GM12873 (cell line): ENCODE measurements around the gene NIT2.

Experiments
- TF ChIP-seq, protein P1 (sequence below): IDR thresholded peaks from 2 replicates; pipeline ENCODE4 v1.5.1; 2012; ENCODE audit warnings: low read depth, mild to moderate bottlenecking, moderate library complexity, low read length, control low read depth; ENCODE audit not compliant: insufficient read depth; ENCODE audit errors: missing control alignments

NIT2 gene, protein sequence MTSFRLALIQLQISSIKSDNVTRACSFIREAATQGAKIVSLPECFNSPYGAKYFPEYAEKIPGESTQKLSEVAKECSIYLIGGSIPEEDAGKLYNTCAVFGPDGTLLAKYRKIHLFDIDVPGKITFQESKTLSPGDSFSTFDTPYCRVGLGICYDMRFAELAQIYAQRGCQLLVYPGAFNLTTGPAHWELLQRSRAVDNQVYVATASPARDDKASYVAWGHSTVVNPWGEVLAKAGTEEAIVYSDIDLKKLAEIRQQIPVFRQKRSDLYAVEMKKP

DNA sequence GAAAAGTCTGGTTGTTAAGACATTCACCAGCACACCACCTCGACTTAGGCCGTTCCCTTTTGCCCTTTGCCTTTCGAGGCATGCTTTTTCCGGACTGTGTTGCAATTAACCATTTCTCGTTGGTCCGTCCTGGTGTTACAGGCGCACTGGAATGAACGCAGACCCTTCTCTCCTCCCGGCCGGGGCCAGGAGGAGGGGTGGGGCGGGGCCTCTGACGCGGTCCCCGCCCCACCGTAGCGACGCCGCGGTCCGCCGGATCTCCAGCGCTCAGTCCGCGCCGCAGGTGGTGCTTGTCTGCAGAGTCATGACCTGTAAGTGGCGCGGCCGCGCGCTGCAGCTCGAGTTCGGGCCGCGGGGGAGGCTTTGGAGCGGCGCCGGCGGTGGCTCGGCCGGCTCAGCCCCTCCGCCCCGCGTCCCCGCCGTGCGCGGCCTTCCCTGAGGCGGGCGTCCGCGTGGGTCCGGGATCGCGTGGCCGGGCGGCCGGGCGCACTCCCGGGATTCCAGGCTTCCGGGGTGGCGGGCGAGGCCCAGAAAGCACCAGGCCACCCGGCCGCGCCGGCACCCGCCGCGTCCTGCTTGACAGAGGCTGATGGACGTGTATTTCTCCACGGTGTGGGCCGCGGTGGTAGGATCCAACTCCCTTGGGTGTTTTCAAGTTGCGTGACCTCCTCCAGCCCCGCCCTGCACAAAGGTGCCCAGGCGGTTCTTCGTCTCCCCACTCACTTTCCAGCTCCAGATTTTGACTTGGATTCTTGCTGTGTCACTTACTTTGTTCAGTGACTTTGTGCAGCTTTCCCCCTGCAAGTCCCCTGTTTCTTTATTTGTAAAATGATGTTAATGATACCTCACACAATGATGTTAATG is at the start of gene NIT2:
Gene NIT2 (plus strand): TSS at position 270 of the 864 bp plus-strand sequence. CDS start 35 bp downstream, at position 305.
- TF ChIP-seq, protein P1, sequence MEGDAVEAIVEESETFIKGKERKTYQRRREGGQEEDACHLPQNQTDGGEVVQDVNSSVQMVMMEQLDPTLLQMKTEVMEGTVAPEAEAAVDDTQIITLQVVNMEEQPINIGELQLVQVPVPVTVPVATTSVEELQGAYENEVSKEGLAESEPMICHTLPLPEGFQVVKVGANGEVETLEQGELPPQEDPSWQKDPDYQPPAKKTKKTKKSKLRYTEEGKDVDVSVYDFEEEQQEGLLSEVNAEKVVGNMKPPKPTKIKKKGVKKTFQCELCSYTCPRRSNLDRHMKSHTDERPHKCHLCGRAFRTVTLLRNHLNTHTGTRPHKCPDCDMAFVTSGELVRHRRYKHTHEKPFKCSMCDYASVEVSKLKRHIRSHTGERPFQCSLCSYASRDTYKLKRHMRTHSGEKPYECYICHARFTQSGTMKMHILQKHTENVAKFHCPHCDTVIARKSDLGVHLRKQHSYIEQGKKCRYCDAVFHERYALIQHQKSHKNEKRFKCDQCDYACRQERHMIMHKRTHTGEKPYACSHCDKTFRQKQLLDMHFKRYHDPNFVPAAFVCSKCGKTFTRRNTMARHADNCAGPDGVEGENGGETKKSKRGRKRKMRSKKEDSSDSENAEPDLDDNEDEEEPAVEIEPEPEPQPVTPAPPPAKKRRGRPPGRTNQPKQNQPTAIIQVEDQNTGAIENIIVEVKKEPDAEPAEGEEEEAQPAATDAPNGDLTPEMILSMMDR, result no peak

DNA sequence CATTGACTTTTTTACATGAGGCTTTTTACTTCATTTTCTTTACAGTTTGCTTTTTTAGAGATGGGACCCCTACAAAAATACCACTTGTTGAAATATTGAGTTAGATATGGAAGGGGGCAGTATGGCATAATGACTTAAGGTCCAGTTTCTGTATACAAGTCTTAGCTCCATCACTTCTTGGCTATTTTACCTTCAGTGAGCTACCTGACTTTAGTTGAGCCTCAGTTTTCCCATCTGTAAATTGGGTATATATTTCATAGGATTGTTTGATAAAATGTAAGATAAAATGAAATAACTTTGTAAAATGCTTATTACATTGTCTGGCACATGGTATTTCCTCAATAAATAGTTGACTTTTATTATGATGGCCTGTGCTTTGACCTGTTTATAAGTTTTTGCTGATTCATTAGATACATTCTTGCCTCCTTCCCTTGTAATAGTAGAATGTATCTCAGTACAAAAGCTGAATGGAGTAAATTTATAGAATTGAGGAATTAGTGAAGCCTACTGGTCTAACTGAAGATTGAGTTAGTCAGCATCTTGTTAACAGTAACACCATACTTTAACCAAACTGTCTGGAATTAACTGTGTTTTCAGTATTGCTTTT is 46.2 kb upstream of the NIT2 start:
- TF ChIP-seq, protein P1, result no peak

DNA sequence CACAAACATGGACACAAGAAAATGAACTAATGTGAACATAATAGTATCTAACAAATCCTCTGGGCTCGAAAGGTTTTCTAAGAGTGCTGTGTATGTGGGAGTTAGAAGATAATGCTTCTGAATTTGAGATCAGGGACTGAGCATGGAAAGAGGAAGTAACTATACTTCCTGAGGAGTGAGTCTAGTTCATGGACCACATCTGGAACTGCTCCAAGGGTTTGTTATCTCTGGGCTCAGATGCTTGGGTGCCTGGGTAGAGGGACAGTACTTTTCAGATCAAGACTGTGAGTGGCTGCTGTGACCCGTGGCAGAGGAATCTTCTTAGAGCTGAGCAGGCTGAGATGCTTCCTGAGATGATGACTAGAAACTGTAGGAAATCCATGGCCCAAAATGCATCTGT is 45.2 kb upstream of the NIT2 start:
- TF ChIP-seq, protein P1, result no peak

DNA sequence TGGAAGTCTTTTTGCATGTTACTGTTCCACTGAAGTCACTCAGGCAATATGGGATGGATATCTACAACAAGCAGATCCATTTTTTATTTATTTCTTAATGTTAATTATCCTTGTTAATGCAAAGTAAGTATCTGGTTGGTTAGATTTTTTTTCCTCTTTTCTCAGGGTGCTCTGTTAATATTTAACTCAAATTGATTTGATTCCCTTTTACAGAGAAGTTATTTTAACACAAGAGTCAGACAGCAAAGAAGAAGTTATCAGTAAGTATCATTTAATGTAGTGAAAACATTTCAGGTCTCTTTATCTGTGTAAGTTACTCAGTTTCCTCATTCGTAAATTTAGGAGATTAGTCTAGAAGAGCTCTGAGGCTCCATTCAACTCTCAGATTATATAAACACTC is 39.5 kb upstream of the NIT2 start:
- TF ChIP-seq, protein P1, result no peak

DNA sequence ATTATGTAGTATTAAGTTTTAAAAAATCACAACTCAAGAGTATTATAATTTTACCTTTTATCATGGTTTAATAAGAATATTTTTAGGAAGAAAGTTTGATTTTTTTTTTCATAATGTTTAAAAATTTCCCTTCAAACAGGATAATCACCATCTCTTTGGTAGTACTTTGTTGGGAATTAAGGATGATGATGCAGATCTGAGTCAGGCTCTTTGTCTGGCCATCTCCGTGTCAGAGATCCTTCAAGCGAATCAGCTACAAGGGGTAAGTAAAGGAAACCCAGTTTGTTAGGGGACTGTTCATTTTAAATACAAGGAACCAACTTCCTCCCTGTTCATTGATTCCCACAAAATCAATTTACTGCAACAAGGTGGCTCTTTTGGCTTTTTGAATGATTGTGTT is 36.8 kb upstream of the NIT2 start:
- TF ChIP-seq, protein P1, result no peak

DNA sequence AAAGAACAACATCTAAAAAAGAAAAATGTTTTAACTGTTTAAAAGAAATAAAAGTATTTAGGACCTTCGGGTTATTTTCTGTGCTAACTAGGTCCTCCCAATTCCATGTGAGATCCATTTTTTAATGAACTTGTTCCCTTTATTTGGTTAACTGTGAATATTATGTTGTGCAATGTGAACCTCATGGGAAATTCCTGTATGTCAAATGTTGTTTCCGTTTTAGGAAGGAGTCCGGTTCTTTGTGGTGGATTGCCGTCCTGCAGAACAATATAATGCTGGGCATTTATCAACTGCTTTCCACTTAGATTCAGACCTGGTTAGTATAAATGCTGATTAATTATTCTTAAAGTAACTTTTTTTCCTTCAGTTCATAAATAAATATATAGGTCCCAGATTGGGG is 35.5 kb upstream of the NIT2 start:
- TF ChIP-seq, protein P1, result no peak

DNA sequence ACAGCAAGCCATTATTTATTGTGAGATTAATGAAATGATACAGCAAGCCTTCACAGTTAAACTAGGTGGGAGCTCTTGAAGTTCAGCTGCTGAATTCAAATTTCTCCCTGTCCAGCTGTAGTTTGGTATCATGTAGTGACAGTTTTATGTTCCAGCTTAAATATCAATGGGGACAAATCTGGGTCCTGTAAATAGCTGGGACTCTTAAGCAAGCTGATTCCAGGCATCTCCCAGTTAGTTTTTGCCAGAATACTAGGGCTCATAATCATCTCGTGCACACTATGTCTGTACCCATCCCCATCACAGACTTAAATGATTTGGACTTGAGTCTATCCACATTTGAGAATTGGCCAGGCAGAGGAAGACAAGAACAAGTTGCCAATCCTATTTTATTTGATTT is 27.9 kb upstream of the NIT2 start:
- TF ChIP-seq, protein P1, result no peak
